Neutrophil (primary cell): ENCODE measurements around the gene MPP2.

Experiments
- H3K27ac ChIP-seq: fragments of 200-600 bp; sonication (generic); 2 replicates; pipeline ENCODE4 v1.5.1; 2016; ENCODE audit warnings: mild to moderate bottlenecking, moderate library complexity
- H3K27me3 ChIP-seq: fragments of 200-600 bp; sonication (generic); 2 replicates; pipeline ENCODE4 v1.6.0; 2016; ENCODE audit warnings: mild to moderate bottlenecking
- H3K36me3 ChIP-seq: fragments of 200-600 bp; sonication (generic); 2 replicates; pipeline ENCODE4 v1.5.1; 2017
- H3K4me1 ChIP-seq, 2 experiments: fragments of 200-600 bp in 1 of 2; sonication (generic) in 1 of 2; 1 replicate in 1 of 2; 2 replicates in 1 of 2; pipeline versions ENCODE4 v1.5.1 to v1.6.1; 2013 to 2016; ENCODE audit warnings: low read depth in 1 of 2, low read length in 1 of 2, mild to moderate bottlenecking in 1 of 2, moderate library complexity in 1 of 2; ENCODE audit not compliant: control insufficient read depth in 1 of 2, insufficient read depth in 1 of 2
- H3K4me3 ChIP-seq, 2 experiments: fragments of 200-600 bp in 1 of 2; sonication (generic) in 1 of 2; 1 replicate in 1 of 2; 2 replicates in 1 of 2; pipeline ENCODE4 v1.5.1; 2013 to 2016; ENCODE audit warnings: low read depth in 1 of 2, low read length in 1 of 2, mild to moderate bottlenecking in 1 of 2, moderate library complexity in 1 of 2
- H3K9me3 ChIP-seq: fragments of 200-600 bp; sonication (generic); 2 replicates; pipeline ENCODE4 v1.5.1; 2016
- CTCF ChIP-seq: fragments of 200-600 bp; sonication (generic); IDR thresholded peaks from 2 replicates; pipeline ENCODE4 v1.5.1; 2016; ENCODE audit warnings: antibody characterized with exemption

The MPP2 gene

GRCh38 chr17:43935926-43936261 lies 28.6 kb upstream of the MPP2 start:
- TF ChIP-seq CTCF: no peak
- Histone ChIP-seq H3K27ac (no peak overlapping the region), H3K4me3 (no peak overlapping the region), H3K36me3 (no peaks in the 10 kb centered on the region), H3K27me3 (peaks cover 73% of the 10 kb centered on the region), H3K4me1 (peaks cover 4 to 6% of the 10 kb centered on the region in 2 experiments), H3K9me3 (no peaks in the 10 kb centered on the region)

- H3K4me1 ChIP-seq: peaks cover 4 to 6% of the 10 kb centered on the region in 2 experiments
- H3K27me3 ChIP-seq: peaks cover 73% of the 10 kb centered on the region
- no peak overlapping the region for H3K27ac ChIP-seq
- no peaks in the 10 kb centered on the region for H3K36me3 ChIP-seq
- no peak overlapping the region for H3K4me3 ChIP-seq
- no peak for TF ChIP-seq CTCF
- no peaks in the 10 kb centered on the region for H3K9me3 ChIP-seq
These were observed 28.0 kb upstream of the MPP2 start for GRCh38 chr17:43935204-43935925.

- Histone ChIP-seq H3K27me3 (peaks cover 73% of the 10 kb centered on the region), H3K9me3 (no peaks in the 10 kb centered on the region)
- TF ChIP-seq CTCF: no peak
These were observed 25.6 kb upstream of the MPP2 start for GRCh38 chr17:43932923-43933322.

GRCh38 chr17:43932357-43932756 lies 25.0 kb upstream of the MPP2 start:
- H3K27ac ChIP-seq: no peak overlapping the region
- H3K9me3 ChIP-seq: no peaks in the 10 kb centered on the region
- TF ChIP-seq CTCF: no peak
- H3K27me3 ChIP-seq: peaks cover 73% of the 10 kb centered on the region
- H3K4me3 ChIP-seq: no peak overlapping the region
- H3K4me1 ChIP-seq: peaks cover 0 to 2% of the 10 kb centered on the region in 2 experiments
- no peaks in the 10 kb centered on the region for H3K36me3 ChIP-seq

More at GRCh38 chr17:43932923-43933322, 25.6 kb upstream of the MPP2 start:
- H3K4me3 ChIP-seq: no peak overlapping the region
- no peak overlapping the region for H3K27ac ChIP-seq
- no peaks in the 10 kb centered on the region for H3K36me3 ChIP-seq
- H3K4me1 ChIP-seq: peaks cover under 1 to 2% of the 10 kb centered on the region in 2 experiments

- no peak overlapping the region for H3K27ac ChIP-seq
- H3K27me3 ChIP-seq: peaks cover 73% of the 10 kb centered on the region
- H3K9me3 ChIP-seq: no peaks in the 10 kb centered on the region
- no peak overlapping the region for H3K4me3 ChIP-seq
- H3K36me3 ChIP-seq: no peaks in the 10 kb centered on the region
- peaks cover 0 to 6% of the 10 kb centered on the region in 2 experiments for H3K4me1 ChIP-seq
- no peak for TF ChIP-seq CTCF
These were observed 23.8 kb upstream of the MPP2 start for GRCh38 chr17:43931062-43931571.
